PC-3 (cell line): ENCODE data around the gene COPZ1. TPM values are rescaled to one million over a fixed set of nuclear protein-coding genes. Genes with fewer than 3 reads are reported as not detected.

Experiments
- ATAC-seq: fragments of 200-7000 bp; cut with Tn5 transposase; 2 replicates; pipeline ENCODE4 v1.9.1; 2020; ENCODE audit warnings: mild to moderate bottlenecking, moderate library complexity
- Bru-seq: library from RNA; stranded (reverse); fragments of 400-500 nt; gene quantifications from one replicate; lab custom pipeline; 2021; lab: Mats Ljungman, UMichigan
- BruChase-seq, 2 experiments: library from RNA; stranded (reverse); fragments of 400-500 nt; gene quantifications; one replicate each; lab custom pipeline; 2021; lab: Mats Ljungman, UMichigan
- BruUV-seq: library from RNA; stranded (reverse); fragments of 400-500 nt; replicated peaks from 2 replicates; lab custom pipeline; 2021; lab: Mats Ljungman, UMichigan
- CTCF ChIA-PET: fragments of 300-600 bp; sonication (Branson Sonifier 250); formaldehyde crosslinking; loops from one replicate; lab custom pipeline; 2022; ENCODE audit warnings: antibody characterized with exemption; lab: Charles Lee
- POLR2A ChIA-PET: fragments of 300-600 bp; sonication (Branson Sonifier 250); formaldehyde crosslinking; loops from one replicate; lab custom pipeline; 2022; ENCODE audit warnings: antibody characterized with exemption; ENCODE audit not compliant: unreplicated experiment; lab: Charles Lee
- DNase-seq: peaks from one replicate; pipeline ENCODE4 v3.0.0-alpha.2; 2015
- H2AFZ ChIP-seq: fragments of 300-600 bp; sonication (generic); 2 replicates; pipeline ENCODE4 v1.6.0; 2016; ENCODE audit warnings: antibody characterized with exemption, low read length
- H3F3A ChIP-seq: fragments of 300-600 bp; sonication (generic); one replicate; pipeline ENCODE4 v1.6.0; 2017; ENCODE audit warnings: antibody characterized with exemption, low read length, control low read depth, mild to moderate bottlenecking; ENCODE audit not compliant: unreplicated experiment
- H3K27ac ChIP-seq: fragments of 300-600 bp; sonication (generic); 2 replicates; pipeline ENCODE4 v1.5.1; 2016; ENCODE audit warnings: mild to moderate bottlenecking, low read length
- H3K27me3 ChIP-seq: fragments of 300-600 bp; sonication (generic); 2 replicates; pipeline ENCODE4 v1.6.1; 2016; ENCODE audit warnings: low read length, mixed read lengths
- H3K36me3 ChIP-seq: fragments of 300-600 bp; sonication (generic); 2 replicates; pipeline ENCODE4 v1.6.1; 2016; ENCODE audit warnings: low read depth, mixed run types, low read length, mixed read lengths
- H3K4me1 ChIP-seq: fragments of 300-600 bp; sonication (generic); 2 replicates; pipeline ENCODE4 v1.5.1; 2016; ENCODE audit warnings: low read length; ENCODE audit not compliant: insufficient read depth
- H3K4me2 ChIP-seq: fragments of 300-600 bp; sonication (generic); 2 replicates; pipeline ENCODE4 v1.6.0; 2016; ENCODE audit warnings: low read length
- H3K4me3 ChIP-seq: fragments of 300-600 bp; sonication (generic); 2 replicates; pipeline ENCODE4 v1.5.1; 2016; ENCODE audit warnings: mild to moderate bottlenecking, low read length, mixed read lengths
- H3K79me2 ChIP-seq: fragments of 300-600 bp; sonication (generic); 2 replicates; pipeline ENCODE4 v1.6.1; 2017; ENCODE audit warnings: low read length, mixed read lengths
- H3K9ac ChIP-seq: fragments of 300-600 bp; sonication (generic); 2 replicates; pipeline ENCODE4 v1.6.0; 2016; ENCODE audit warnings: mild to moderate bottlenecking, low read length
- H3K9me2 ChIP-seq: fragments of 300-600 bp; sonication (generic); replicated peaks from 2 replicates; pipeline ENCODE4 v1.6.1; 2016; ENCODE audit warnings: mixed run types, low read length, mixed read lengths
- H3K9me3 ChIP-seq: fragments of 300-600 bp; sonication (generic); 2 replicates; pipeline ENCODE4 v1.6.1; 2016; ENCODE audit warnings: low read length, mixed read lengths
- H4K20me1 ChIP-seq: fragments of 300-600 bp; sonication (generic); 2 replicates; pipeline ENCODE4 v1.6.1; 2016; ENCODE audit warnings: low read length, mixed read lengths
- CTCF ChIP-seq: fragments of 300-600 bp; sonication (generic); conservative IDR thresholded peaks from 2 replicates; pipeline ENCODE4 v1.5.1; 2017; ENCODE audit warnings: antibody characterized with exemption, low read depth, mild to moderate bottlenecking, low read length
- EZH2 ChIP-seq: fragments of 300-600 bp; sonication (generic); IDR thresholded peaks from one replicate; pipeline ENCODE4 v1.6.1; 2017; ENCODE audit warnings: antibody characterized with exemption, mild to moderate bottlenecking, low read length; ENCODE audit not compliant: unreplicated experiment
- EZH2phosphoT487 ChIP-seq: fragments of 300-600 bp; sonication (generic); IDR thresholded peaks from 2 replicates; pipeline ENCODE4 v1.6.1; 2018; ENCODE audit warnings: mild to moderate bottlenecking, antibody characterized with exemption, low read length, borderline replicate concordance
- intact Hi-C: fragments of 100-400 bp; cut with micrococcal nuclease; formaldehyde crosslinking; loops from 2 replicates; pipeline ENCODE4 v1.9.0; 2023
- long read RNA-seq: library from polyadenylated mRNA; unstranded; transcript quantifications from one replicate; pipeline ENCODE4 v2.0.0, GENCODE V29; 2021; ENCODE audit not compliant: unreplicated experiment
- total RNA-seq: library from RNA; depleted of rRNA; stranded (reverse); fragments of >200 nt; gene quantifications from 2 replicates; pipeline ENCODE4 v1.2.3, GENCODE V29; 2014; rRNA removed

Gene COPZ1
- total RNA-seq (121 and 156 TPM in 2 replicates), Bru-seq, nascent RNA (percentile 91 among the genes with signal in this experiment), BruChase-seq, experiment 1, labeled RNA remaining after a 6-hour chase (percentile 98 among the genes with signal in this experiment), BruChase-seq, experiment 2, labeled RNA remaining after a 2-hour chase (percentile 96 among the genes with signal in this experiment)
- long read RNA-seq, transcript COPZ1-201 (9 exons, 1,897 nt) = major isoform, 122 of 260 reads
- long read RNA-seq, transcript COPZ1-209 (8 exons, 1,026 nt) = minor isoform, 7 of 260 reads
- long read RNA-seq, transcript COPZ1-202 (8 exons, 880 nt) = minor isoform, 6 of 260 reads
- long read RNA-seq, partial matches to known transcripts = 10 of 260 reads
- long read RNA-seq, other reads (novel, unspliced or antisense) = 114 of 260 reads

GRCh38 chr12:54324617-54325441 is at the start of gene COPZ1:
TSS of gene COPZ1 (plus strand) at chr12:54325131. CDS start at chr12:54325164, 33 bp downstream.
- intact Hi-C loops = loop anchor here (1.0 to 2.0 kb wide), 4 partner anchors 30 to 74 kb away; partner anchors contain the start of genes CBX5 and HNRNPA1
- Histone ChIP-seq H3K79me2 (peaks cover 44% of the 10 kb centered on the region), H3K9me3 (no peaks in the 10 kb centered on the region), H3K36me3 (no peaks in the 10 kb centered on the region; the same call in 1 of the 2 replicates), H3K9ac (peak within 1 kb of the TSS; percentile 98), H4K20me1 (no peaks in the 10 kb centered on the region), H3K4me1 (peaks cover 15% of the 10 kb centered on the region), H3K27me3 (no peaks in the 10 kb centered on the region), H3F3A (no peaks in the 10 kb centered on the region), H3K27ac (peak within 1 kb of the TSS; percentile 74), H2AFZ (peak within 1 kb of the TSS; percentile 96), H3K4me3 (peak within 1 kb of the TSS; percentile 78), H3K4me2 (peak within 1 kb of the TSS; percentile 86), H3K9me2 (no peaks in the 10 kb centered on the region)
- DNase-seq (peak; percentile 99), ATAC-seq (peak; percentile 96)
- CTCF ChIA-PET = interaction anchor here (0.5 to 1.7 kb wide), 26 partner anchors 15 to 1897 kb away, joined by 3 to 16 read pairs (median 4); partner anchors contain the start of genes CBX5, HNRNPA1 and NFE2
- POLR2A ChIA-PET = interaction anchor here (0.5 to 1.4 kb wide), 8 partner anchors 12 to 937 kb away, joined by 3 to 40 read pairs (median 4); partner anchors contain the start of genes CBX5, HNRNPA1 and TARBP2
- peak; percentile 86 for TF ChIP-seq CTCF
- TF ChIP-seq EZH2phosphoT487 = no peak
- no peak for TF ChIP-seq EZH2
- BruUV-seq = no TSS peak

- Histone ChIP-seq H4K20me1 (peaks cover 6% of the 10 kb centered on the region), H3K9me3 (no peaks in the 10 kb centered on the region), H3F3A (no peaks in the 10 kb centered on the region), H2AFZ (no peak overlapping the region), H3K79me2 (peaks cover 71% of the 10 kb centered on the region), H3K9me2 (no peaks in the 10 kb centered on the region), H3K4me3 (no peak overlapping the region), H3K4me1 (peaks cover 15% of the 10 kb centered on the region), H3K27me3 (no peaks in the 10 kb centered on the region), H3K4me2 (peak overlapping the region; percentile 21; the same call in 1 of the 2 replicates), H3K9ac (no peak overlapping the region), H3K36me3 (peaks cover 35% of the 10 kb centered on the region), H3K27ac (no peak overlapping the region)
- no peak for DNase-seq
- ChIA-PET CTCF (no interaction called here), POLR2A (no interaction called here)
- ATAC-seq = no peak
- intact Hi-C loops = no loop called here
- TF ChIP-seq EZH2 (no peak), CTCF (no peak), EZH2phosphoT487 (no peak)
- no TSS peak for BruUV-seq
Measured at GRCh38 chr12:54276368-54276767, 48.6 kb upstream of the COPZ1 start.
